ENCODE measurements around the gene SLCO4C1.
A peak's percentile ranks its signal among the peaks of the same experiment; 100 is the strongest.
"Not testable (repeated sequence)": the region's sequence is repeated elsewhere in the genome, so short reads cannot be mapped to it uniquely, and the experiment has no call there.

The SLCO4C1 gene

GRCh38 chr5:102296178-102296817 lies at the start of gene SLCO4C1:
TSS of gene SLCO4C1 (minus strand) at chr5:102296284. CDS start at chr5:102296262, 22 bp downstream.
- DNase-seq (ENCODE audit: low read depth, low spot score) = peak; percentile 98

- no peak for DNase-seq (ENCODE audit: low read depth, low spot score)
These were observed 45.7 kb upstream of the SLCO4C1 start for GRCh38 chr5:102341681-102342288.

- DNase-seq (ENCODE audit: low read depth, low spot score) = no peak
These were observed 28.6 kb upstream of the SLCO4C1 start for GRCh38 chr5:102324714-102325113.

GRCh38 chr5:102318801-102319200 lies 22.7 kb upstream of the SLCO4C1 start:
- not testable (repeated sequence) for DNase-seq (ENCODE audit: low read depth, low spot score)

- no peak for DNase-seq (ENCODE audit: low read depth, low spot score)
These were observed 18.2 kb upstream of the SLCO4C1 start for GRCh38 chr5:102314328-102314727.

- DNase-seq (ENCODE audit: low read depth, low spot score) = peak; percentile 10
These were observed 17.8 kb upstream of the SLCO4C1 start for GRCh38 chr5:102313912-102314311.

GRCh38 chr5:102312586-102313370 lies 16.7 kb upstream of the SLCO4C1 start:
- no peak for DNase-seq (ENCODE audit: low read depth, low spot score)

- DNase-seq (ENCODE audit: low read depth, low spot score) = no peak
These were observed 13.5 kb upstream of the SLCO4C1 start for GRCh38 chr5:102309586-102309985.

GRCh38 chr5:102307232-102307631 lies 11.1 kb upstream of the SLCO4C1 start:
- DNase-seq (ENCODE audit: low read depth, low spot score) = no peak

- DNase-seq (ENCODE audit: low read depth, low spot score) = no peak
These were observed 10.0 kb upstream of the SLCO4C1 start for GRCh38 chr5:102306121-102306520.

GRCh38 chr5:102295534-102296177 lies 428 bp downstream of the SLCO4C1 start:
- DNase-seq (ENCODE audit: low read depth, low spot score) = peak; percentile 60

GRCh38 chr5:102294886-102295395 lies 1.1 kb downstream of the SLCO4C1 start:
- peak; percentile 61 for DNase-seq (ENCODE audit: low read depth, low spot score)

- DNase-seq (ENCODE audit: low read depth, low spot score) = no peak
These were observed 6.1 kb downstream of the SLCO4C1 start for GRCh38 chr5:102290004-102290403.

GRCh38 chr5:102289251-102289899 lies 6.7 kb downstream of the SLCO4C1 start:
- DNase-seq (ENCODE audit: low read depth, low spot score) = no peak

GRCh38 chr5:102288630-102289029 lies 7.5 kb downstream of the SLCO4C1 start:
- DNase-seq (ENCODE audit: low read depth, low spot score) = no peak

- DNase-seq (ENCODE audit: low read depth, low spot score) = no peak
These were observed 9.6 kb downstream of the SLCO4C1 start for GRCh38 chr5:102286476-102286875.

GRCh38 chr5:102283102-102283797 lies 12.8 kb downstream of the SLCO4C1 start:
- no peak for DNase-seq (ENCODE audit: low read depth, low spot score)

- DNase-seq (ENCODE audit: low read depth, low spot score) = no peak
These were observed 16.4 kb downstream of the SLCO4C1 start for GRCh38 chr5:102279711-102280110.

GRCh38 chr5:102278231-102278630 lies 17.9 kb downstream of the SLCO4C1 start:
- no peak for DNase-seq (ENCODE audit: low read depth, low spot score)

- no peak for DNase-seq (ENCODE audit: low read depth, low spot score)
These were observed 18.9 kb downstream of the SLCO4C1 start for GRCh38 chr5:102277144-102277543.

- no peak for DNase-seq (ENCODE audit: low read depth, low spot score)
These were observed 24.3 kb downstream of the SLCO4C1 start for GRCh38 chr5:102271759-102272158.

All from ELF-1 (cell line).